HG03571 (cell line): Measurements from ENCODE around the gene CTNND2.
"Not testable (repeated sequence)": the region's sequence is repeated elsewhere in the genome, so short reads cannot be mapped to it uniquely, and the experiment has no call there.

ENCODE experiments used
- ATAC-seq: cut with Tn5 transposase; IDR thresholded peaks from one replicate; pipeline ENCODE4 v1.9.1; 2021; ENCODE audit not compliant: unreplicated experiment

Gene CTNND2

GRCh38 chr5:11482011-11482410 lies 422.2 kb downstream of the CTNND2 start:
- ATAC-seq = no peak

DNA sequence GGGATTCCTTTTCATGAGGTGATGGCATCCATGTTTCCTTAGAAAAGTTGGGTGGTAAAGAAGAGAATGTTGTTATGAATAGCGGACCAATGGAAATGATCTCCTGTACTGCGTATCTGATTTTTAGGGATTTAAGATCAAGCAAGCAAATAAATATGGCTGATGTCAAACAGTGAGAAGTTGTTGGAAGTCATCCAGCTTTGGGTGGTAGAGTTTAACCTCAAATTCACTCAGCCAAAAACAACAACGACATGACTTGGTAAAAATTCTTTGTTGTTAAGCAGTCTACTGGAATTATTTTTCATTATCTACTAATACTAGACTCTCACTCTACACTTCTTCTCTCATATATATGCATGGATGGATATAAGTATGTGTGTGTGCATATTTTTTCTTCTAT lies 426.5 kb downstream of the CTNND2 start:
- no peak for ATAC-seq

GRCh38 chr5:11476866-11477265 lies 427.4 kb downstream of the CTNND2 start:
- no peak for ATAC-seq

DNA sequence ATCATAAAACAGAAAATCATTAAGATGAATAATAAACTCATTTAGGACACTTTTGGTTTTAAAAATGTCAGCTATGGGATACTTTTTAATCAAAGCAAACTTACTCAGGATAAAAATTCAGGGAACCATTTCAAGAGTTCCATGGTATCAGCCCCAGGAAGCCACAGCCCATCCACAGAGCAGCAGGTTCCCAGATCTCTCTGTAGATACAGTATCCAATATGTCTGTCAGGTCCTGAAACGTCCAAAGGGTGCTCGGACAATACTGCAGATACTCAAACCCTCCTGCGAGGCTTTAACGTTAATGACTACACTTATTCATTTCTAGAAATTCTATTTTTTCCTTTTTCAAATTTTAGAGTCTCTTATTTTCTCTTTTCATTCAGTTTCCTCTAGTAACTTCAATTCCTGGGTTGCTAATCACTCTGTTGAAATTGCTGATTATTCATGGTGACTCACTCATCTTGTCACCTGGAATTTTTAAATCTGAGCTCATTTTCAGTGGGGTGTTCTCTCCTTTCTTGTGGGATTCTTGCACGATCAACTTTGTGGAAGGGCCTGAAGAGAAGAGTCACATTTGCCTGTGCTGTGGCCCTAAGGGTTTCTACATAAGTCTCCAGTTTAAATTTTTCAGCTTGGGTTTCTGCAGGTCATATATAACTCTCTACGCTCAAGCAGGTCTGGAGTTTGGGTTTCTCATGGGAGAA lies 435.8 kb downstream of the CTNND2 start:
- ATAC-seq = no peak

GRCh38 chr5:11467588-11467987 lies 436.7 kb downstream of the CTNND2 start:
- no peak for ATAC-seq

- no peak for ATAC-seq
These were observed 444.5 kb downstream of the CTNND2 start for GRCh38 chr5:11459716-11460115.

DNA sequence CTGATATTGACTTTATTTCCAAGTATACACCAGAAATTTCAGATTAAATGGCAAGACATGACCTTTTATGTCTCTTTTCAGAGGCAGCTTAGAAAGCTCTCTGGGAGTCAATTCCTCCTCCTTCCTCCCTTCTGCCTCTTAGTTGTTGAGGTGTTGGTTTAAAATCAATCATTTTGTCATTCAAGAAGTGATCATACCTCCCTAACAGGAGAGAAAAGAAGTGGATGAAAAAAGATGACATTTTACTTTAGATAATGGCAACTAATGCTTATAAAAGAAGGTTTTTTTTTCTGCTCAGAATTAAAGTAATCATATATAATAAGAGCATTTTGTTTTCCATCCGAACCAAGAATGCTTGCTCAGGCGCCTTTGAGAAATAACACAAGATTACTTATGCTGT lies 448.7 kb downstream of the CTNND2 start:
- ATAC-seq = no peak

DNA sequence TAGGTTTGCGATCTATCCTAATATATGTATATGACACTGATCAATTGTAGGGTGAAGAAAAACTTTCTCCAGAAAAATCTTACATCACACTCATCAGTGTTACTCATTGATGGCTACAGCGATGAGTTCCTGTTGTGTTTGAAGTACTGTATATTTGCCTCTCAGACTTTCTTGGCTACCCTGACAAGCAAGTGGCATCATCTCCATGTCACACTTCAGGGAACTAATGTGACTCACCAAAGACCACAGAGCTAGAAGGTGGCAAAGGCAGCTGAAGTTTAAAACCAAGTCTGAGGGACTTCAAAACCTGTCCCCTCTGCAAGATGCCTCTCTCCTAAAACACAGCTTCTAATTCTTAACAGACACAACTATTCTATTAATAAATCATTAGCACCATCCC lies 451.4 kb downstream of the CTNND2 start:
- ATAC-seq = no peak

DNA sequence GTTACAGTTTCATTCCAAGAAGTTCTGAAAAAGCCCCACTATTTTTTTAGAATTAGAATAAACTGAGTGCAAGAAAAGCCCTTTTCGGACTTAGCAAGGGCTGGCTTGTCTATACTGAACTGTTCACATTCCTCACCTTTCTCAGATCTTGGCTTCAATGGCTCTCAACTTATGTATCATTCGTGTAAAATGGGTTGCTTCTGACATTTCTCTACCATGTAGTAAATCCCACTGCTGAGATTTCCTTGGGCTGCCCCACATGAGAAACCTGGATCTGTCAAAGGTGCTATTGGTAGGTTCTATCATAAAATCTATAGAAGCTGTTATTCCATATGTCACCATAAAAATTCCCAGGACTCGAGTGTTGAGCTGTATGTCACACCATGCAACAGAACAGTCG lies 454.3 kb downstream of the CTNND2 start:
- no peak for ATAC-seq

GRCh38 chr5:11449217-11449616 lies 455.0 kb downstream of the CTNND2 start:
- no peak for ATAC-seq

DNA sequence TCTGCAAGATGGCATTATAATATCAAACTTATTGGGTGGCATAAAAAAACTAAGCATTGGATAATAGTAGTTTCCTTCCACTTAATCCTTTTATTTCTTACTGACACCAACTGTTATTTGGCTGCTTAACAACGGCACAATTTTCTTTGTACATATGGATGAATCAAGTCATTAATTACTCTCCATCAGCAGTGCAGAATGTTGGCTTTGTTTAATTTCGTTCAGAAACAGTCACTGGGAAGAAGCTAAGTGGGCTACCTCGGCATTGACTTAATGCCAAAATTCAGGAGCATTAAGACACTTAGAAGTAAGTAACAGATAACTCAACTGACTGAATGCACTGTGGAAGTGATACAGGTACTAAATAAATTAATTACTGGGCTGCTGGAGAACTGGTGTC lies 460.4 kb downstream of the CTNND2 start:
- no peak for ATAC-seq

GRCh38 chr5:11432116-11432515 lies 472.1 kb downstream of the CTNND2 start:
- ATAC-seq = no peak

GRCh38 chr5:11429254-11429653 lies 475.0 kb downstream of the CTNND2 start:
- ATAC-seq = no peak

GRCh38 chr5:11427569-11427968 lies 476.7 kb downstream of the CTNND2 start:
- ATAC-seq = no peak

DNA sequence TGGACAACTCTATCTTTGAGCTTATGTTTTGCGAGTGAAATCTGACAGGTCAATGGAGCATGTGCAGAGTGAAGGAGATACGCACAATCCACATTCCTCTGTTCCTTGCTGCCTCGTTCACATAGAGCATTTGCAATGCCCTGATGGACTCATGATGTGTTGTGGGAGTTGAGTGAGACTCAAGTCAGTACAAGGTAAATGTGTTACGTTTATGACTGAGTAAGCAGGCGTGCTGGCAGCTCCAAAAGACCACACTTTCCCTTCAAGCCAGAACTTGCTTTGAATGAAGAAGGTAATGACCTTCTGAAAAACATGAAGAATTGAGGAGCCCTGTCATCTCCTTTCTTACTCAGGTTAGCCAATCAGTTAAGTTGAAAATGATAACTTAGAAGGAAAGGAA lies 477.8 kb downstream of the CTNND2 start:
- ATAC-seq = no peak

GRCh38 chr5:11422342-11422741 lies 481.9 kb downstream of the CTNND2 start:
- ATAC-seq = no peak

DNA sequence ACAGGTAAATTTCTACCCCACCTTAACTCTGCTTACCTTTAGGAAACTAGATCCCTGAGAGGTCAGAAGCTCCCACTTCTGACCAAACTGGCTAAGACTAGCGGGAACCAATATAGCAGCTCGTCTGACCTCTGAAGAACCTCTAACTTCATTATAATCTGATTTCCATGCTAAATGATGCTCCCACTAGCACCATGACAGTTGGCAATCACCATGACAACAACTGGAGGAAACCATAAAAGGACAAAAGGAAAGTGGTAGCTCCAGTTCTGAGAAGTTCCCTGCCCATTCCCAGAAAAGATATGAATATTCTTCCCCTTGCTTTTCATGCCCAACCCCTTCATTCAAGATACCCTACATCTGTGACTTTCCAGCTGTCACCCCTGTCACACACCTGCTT lies 483.3 kb downstream of the CTNND2 start:
- ATAC-seq = no peak

DNA sequence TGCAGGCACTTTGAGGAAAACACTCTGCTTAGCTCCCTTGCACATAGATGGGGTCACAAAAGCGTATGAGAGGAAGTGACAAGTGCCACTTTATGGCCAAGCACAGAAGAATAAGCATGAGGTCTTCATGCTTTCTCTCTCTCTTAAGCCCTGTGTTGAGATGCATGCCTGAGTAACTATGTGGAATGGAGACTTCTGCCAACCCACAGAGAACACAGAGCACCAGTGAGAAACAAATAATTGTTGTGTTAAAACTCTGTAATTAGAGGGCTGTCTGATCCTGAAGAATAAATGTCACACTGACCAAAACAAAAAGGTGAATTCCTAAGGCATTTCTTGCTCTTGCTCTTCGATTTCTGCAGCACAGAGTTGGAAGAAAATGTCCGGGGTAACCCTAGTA lies 488.5 kb downstream of the CTNND2 start:
- ATAC-seq = no peak

- not testable (repeated sequence) for ATAC-seq
These were observed 489.5 kb downstream of the CTNND2 start for GRCh38 chr5:11414732-11415131.

GRCh38 chr5:11411621-11412020 lies 492.6 kb downstream of the CTNND2 start:
- no peak for ATAC-seq

- no peak for ATAC-seq
These were observed 496.6 kb downstream of the CTNND2 start for GRCh38 chr5:11407556-11408145.

DNA sequence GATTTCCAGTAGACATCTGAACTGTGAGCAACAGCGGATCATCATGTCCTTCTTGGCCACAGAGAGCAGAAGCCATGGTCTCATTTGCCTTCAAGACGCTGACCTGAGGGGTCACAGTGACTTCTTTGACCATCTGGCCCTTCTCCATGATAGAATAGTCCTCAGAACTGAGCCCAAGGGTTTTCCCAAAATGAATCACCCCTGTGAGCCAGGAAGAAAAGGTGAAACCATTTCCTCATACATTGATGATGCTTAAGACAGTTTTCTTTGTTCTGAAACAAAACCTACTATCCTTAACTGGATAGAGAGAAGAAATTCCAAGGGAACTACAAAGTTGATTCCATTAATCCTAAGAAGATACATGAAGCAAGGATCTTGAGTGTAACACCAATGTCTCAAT lies 503.9 kb downstream of the CTNND2 start:
- ATAC-seq = no peak

DNA sequence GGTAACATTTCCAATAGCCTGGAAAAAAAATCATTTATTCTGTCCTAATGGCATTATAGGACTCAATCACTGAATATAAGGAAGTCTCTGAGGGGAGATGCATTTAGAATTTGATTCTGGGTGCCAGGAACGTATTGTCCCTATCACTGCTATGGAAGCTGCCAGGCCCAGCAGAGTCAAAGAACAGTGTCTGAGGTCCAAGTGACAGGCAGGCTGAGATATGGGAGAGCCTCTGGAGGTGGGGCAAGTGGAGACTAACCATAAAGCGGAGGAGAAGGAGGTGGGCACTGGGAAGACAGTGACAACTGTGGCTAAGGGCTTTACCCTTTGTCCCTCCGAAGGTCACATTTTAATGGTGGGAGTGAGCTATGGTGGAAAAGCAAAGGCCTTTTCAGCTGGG lies 505.5 kb downstream of the CTNND2 start:
- ATAC-seq = no peak
